Endothelial cell of umbilical vein (primary cell): ENCODE results near the gene GALNT14. TPM values are rescaled to one million over a fixed set of nuclear protein-coding genes. Genes with fewer than 3 reads are reported as not detected.

Experiments
- BruUV-seq: library from RNA; stranded (reverse); fragments of 400-500 nt; replicated peaks from 2 replicates; lab custom pipeline; 2021; lab: Mats Ljungman, UMichigan
- CTCF ChIA-PET: fragments of 300-600, 350-600 bp; sonication (Branson Sonifier 250); formaldehyde crosslinking; loops from one replicate; lab custom pipeline; 2021; ENCODE audit warnings: antibody characterized with exemption, inconsistent platforms; lab: Charles Lee
- POLR2A ChIA-PET: fragments of 300-600, 350-600 bp; sonication (Branson Sonifier 250); formaldehyde crosslinking; loops from one replicate; lab custom pipeline; 2021; ENCODE audit warnings: antibody characterized with exemption, inconsistent platforms; lab: Charles Lee
- DNase-seq: peaks from one replicate; pipeline ENCODE4 v3.0.0-alpha.2; 2011; ENCODE audit warnings: low read depth, low spot score
- FAIRE-seq: peaks from 2 replicates; lab custom pipeline; 2011; peaks lifted over from hg19 to GRCh38; lab: Jason Lieb, UNC
- H2AFZ ChIP-seq: 2 replicates; pipeline ENCODE4 v1.6.0; 2012; ENCODE audit warnings: low read depth, low read length, control low read depth, inconsistent platforms
- H3K27ac ChIP-seq: 2 replicates; pipeline ENCODE4 v1.5.1; 2011; ENCODE audit warnings: low read depth, mild to moderate bottlenecking, control low read depth, low read length, moderate library complexity; ENCODE audit not compliant: insufficient read depth
- H3K27me3 ChIP-seq, 2 experiments: 2 replicates each; pipeline versions ENCODE4 v1.6.0 to v1.6.1; 2011; ENCODE audit warnings: low read length in 2 of 2, mixed read lengths in 1 of 2; ENCODE audit not compliant: control insufficient read depth in 2 of 2, insufficient read depth in 2 of 2
- H3K36me3 ChIP-seq, 2 experiments: 2 replicates in 1 of 2; 3 replicates in 1 of 2; pipeline ENCODE4 v1.5.1; 2011; ENCODE audit warnings: low read length in 2 of 2, mild to moderate bottlenecking in 1 of 2, moderate library complexity in 1 of 2; ENCODE audit not compliant: control insufficient read depth in 2 of 2, insufficient read depth in 2 of 2; ENCODE audit errors: extremely low read depth in 1 of 2
- H3K4me1 ChIP-seq: 3 replicates; pipeline ENCODE4 v1.5.1; 2011; ENCODE audit warnings: mild to moderate bottlenecking, low read length; ENCODE audit not compliant: control insufficient read depth, insufficient read depth; ENCODE audit errors: extremely low read depth
- H3K4me2 ChIP-seq: 2 replicates; pipeline ENCODE4 v1.6.1; 2011; ENCODE audit warnings: low read length, control low read depth, mixed read lengths; ENCODE audit not compliant: insufficient read depth
- H3K4me3 ChIP-seq, 3 experiments: fragments of 200-600 bp in 1 of 3; sonication (generic), shearing (Covaris generic) in 1 of 3; replicated peaks in 1 of 3; 2 replicates each; pipeline ENCODE4 v1.5.1; 2011 to 2016; ENCODE audit warnings: control low read depth in 3 of 3, low read length in 3 of 3, mild to moderate bottlenecking in 2 of 3, inconsistent platforms in 1 of 3, low read depth in 1 of 3, moderate library complexity in 1 of 3; ENCODE audit not compliant: insufficient read depth in 1 of 3
- H3K79me2 ChIP-seq: 2 replicates; pipeline ENCODE4 v1.6.0; 2012; ENCODE audit warnings: low read length, inconsistent platforms; ENCODE audit not compliant: control insufficient read depth, insufficient read depth
- H3K9ac ChIP-seq: replicated peaks from 2 replicates; pipeline ENCODE3; 2011; ENCODE audit warnings: low read length, control low read depth; ENCODE audit not compliant: insufficient read depth; ENCODE audit errors: extremely low read depth
- H3K9me1 ChIP-seq: replicated peaks from 3 replicates; pipeline ENCODE4 v1.6.0; 2011; ENCODE audit warnings: mild to moderate bottlenecking, low read length; ENCODE audit not compliant: control insufficient read depth, insufficient read depth; ENCODE audit errors: extremely low read depth
- H3K9me3 ChIP-seq: replicated peaks from 2 replicates; pipeline ENCODE4 v1.5.1; 2012; ENCODE audit warnings: low read length, inconsistent platforms; ENCODE audit not compliant: control insufficient read depth, insufficient read depth
- H4K20me1 ChIP-seq: replicated peaks from 2 replicates; pipeline ENCODE3; 2011; ENCODE audit warnings: mild to moderate bottlenecking, low read length; ENCODE audit not compliant: control insufficient read depth, insufficient read depth; ENCODE audit errors: extremely low read depth
- CTCF ChIP-seq, 2 donors: IDR thresholded peaks; 1 replicate in 1 of 2; 2 replicates in 1 of 2; pipeline ENCODE4 v1.5.1; 2011; ENCODE audit warnings: low read length in 2 of 2, mild to moderate bottlenecking in 2 of 2, moderate library complexity in 2 of 2, control low read depth in 1 of 2, inconsistent platforms in 1 of 2, low read depth in 1 of 2; ENCODE audit not compliant: insufficient read depth in 1 of 2; ENCODE audit errors: extremely low read depth in 1 of 2
- EZH2 ChIP-seq: IDR thresholded peaks from 2 replicates; pipeline ENCODE4 v1.6.1; 2012; ENCODE audit warnings: borderline replicate concordance, low read depth, mild to moderate bottlenecking, moderate library complexity, low read length, inconsistent platforms; ENCODE audit not compliant: severe bottlenecking
- FOS ChIP-seq: IDR thresholded peaks from 2 replicates; pipeline ENCODE4 v1.6.1; 2011; ENCODE audit warnings: mild to moderate bottlenecking, low read length, moderate library complexity, borderline replicate concordance; ENCODE audit not compliant: insufficient read depth
- GATA2 ChIP-seq: IDR thresholded peaks from 2 replicates; pipeline ENCODE4 v1.7.0; 2011; ENCODE audit warnings: low read depth, mild to moderate bottlenecking, moderate library complexity, mixed read lengths, low read length; ENCODE audit not compliant: insufficient read length, insufficient read depth
- JUN ChIP-seq: IDR thresholded peaks from 2 replicates; pipeline ENCODE4 v1.6.1; 2011; ENCODE audit warnings: borderline replicate concordance, low read depth; ENCODE audit not compliant: insufficient read length, insufficient read depth
- MAX ChIP-seq: IDR thresholded peaks from 2 replicates; pipeline ENCODE4 v1.6.1; 2011; ENCODE audit not compliant: insufficient read depth, insufficient read length
- MYC ChIP-seq: IDR thresholded peaks from one replicate; pipeline ENCODE4 v1.6.1; 2011; ENCODE audit warnings: mild to moderate bottlenecking, low read depth, low read length
- POLR2AphosphoS5 ChIP-seq: IDR thresholded peaks from 2 replicates; pipeline ENCODE4 v1.6.1; 2012; ENCODE audit warnings: low read depth, mild to moderate bottlenecking, control low read depth, low read length, moderate library complexity; ENCODE audit not compliant: insufficient read depth
- dilution Hi-C: fragments of 300-500 bp; cut with MboI; formaldehyde crosslinking; loops from one replicate; pipeline ENCODE4 v1.15.0; 2019; ENCODE audit warnings: low sequenced_read_pairs; ENCODE audit not compliant: extremely low pct_ligation_motif_present
- intact Hi-C: fragments of 100-400 bp; cut with micrococcal nuclease; formaldehyde crosslinking; loops from one replicate; pipeline ENCODE4 v1.10.0; 2022
- polyA plus RNA-seq, 4 experiments: library from polyadenylated mRNA; depleted of rRNA in 3 of 4; stranded (reverse) in 3 of 4; unstranded in 1 of 4; fragments of >200 nt; gene quantifications; 2 replicates each; pipeline versions ENCODE4 v1.2.1 to v1.2.3, GENCODE V29; 2011 to 2012; ENCODE audit warnings: missing spikeins in 1 of 4
- total RNA-seq: library from RNA; stranded (reverse); gene quantifications from 2 replicates; pipeline ENCODE4 v1.2.3, GENCODE V29; 2021

Gene GALNT14
- total and polyA plus RNA-seq, 2 donors (not counting 3 experiments of a cell fraction or from before 2014, with no cell fraction given), result 0.04 to 0.40 TPM

- Histone ChIP-seq H3K79me2 (no peaks in the 10 kb centered on the region), H3K9me3 (peaks cover 3% of the 10 kb centered on the region)
- CTCF ChIA-PET, result no interaction called here
Observed at GRCh38 chr2:30949435-30949834, 188.8 kb downstream of the GALNT14 start.

More at GRCh38 chr2:30949435-30949834, 188.8 kb downstream of the GALNT14 start:
- DNase-seq (no peak), FAIRE-seq (no peak)
- BruUV-seq, result no TSS peak
- H3K27me3 ChIP-seq, result no peaks in the 10 kb centered on the region
- no peak overlapping the region for H3K27ac ChIP-seq
- H3K36me3 ChIP-seq, result no peaks in the 10 kb centered on the region
- no peaks in the 10 kb centered on the region for H3K9me1 ChIP-seq
- H3K4me2 ChIP-seq, result no peak overlapping the region
- no peaks in the 10 kb centered on the region for H3K4me1 ChIP-seq
- POLR2A ChIA-PET, result no interaction called here
- no peak overlapping the region for H3K4me3 ChIP-seq
- H3K9ac ChIP-seq, result no peak overlapping the region
- H4K20me1 ChIP-seq, result no peaks in the 10 kb centered on the region
- intact Hi-C loops, result no loop called here
- no peak for TF ChIP-seq CTCF (IDR thresholded peaks at IDR 0.05; ENCODE audit: extremely low read depth in 1 of 2, insufficient read depth in 1 of 2, low read depth in 1 of 2, low read length in 2 of 2)
- TF ChIP-seq JUN, result no peak
- no peak for TF ChIP-seq EZH2
- TF ChIP-seq MAX, result no peak
- TF ChIP-seq FOS, result no peak
- TF ChIP-seq MYC, result no peak
- TF ChIP-seq POLR2AphosphoS5, result no peak
- TF ChIP-seq GATA2, result no peak
- dilution Hi-C loops, result no loop called here
- H2AFZ ChIP-seq, result no peak overlapping the region
